HG03520 (cell line): ENCODE measurements around the gene EXOC6B.

Experiments used
- ATAC-seq: cut with Tn5 transposase; IDR thresholded peaks from one replicate; pipeline ENCODE4 v1.9.1; 2021; ENCODE audit warnings: mild to moderate bottlenecking, moderate library complexity; ENCODE audit not compliant: unreplicated experiment

The EXOC6B gene

DNA sequence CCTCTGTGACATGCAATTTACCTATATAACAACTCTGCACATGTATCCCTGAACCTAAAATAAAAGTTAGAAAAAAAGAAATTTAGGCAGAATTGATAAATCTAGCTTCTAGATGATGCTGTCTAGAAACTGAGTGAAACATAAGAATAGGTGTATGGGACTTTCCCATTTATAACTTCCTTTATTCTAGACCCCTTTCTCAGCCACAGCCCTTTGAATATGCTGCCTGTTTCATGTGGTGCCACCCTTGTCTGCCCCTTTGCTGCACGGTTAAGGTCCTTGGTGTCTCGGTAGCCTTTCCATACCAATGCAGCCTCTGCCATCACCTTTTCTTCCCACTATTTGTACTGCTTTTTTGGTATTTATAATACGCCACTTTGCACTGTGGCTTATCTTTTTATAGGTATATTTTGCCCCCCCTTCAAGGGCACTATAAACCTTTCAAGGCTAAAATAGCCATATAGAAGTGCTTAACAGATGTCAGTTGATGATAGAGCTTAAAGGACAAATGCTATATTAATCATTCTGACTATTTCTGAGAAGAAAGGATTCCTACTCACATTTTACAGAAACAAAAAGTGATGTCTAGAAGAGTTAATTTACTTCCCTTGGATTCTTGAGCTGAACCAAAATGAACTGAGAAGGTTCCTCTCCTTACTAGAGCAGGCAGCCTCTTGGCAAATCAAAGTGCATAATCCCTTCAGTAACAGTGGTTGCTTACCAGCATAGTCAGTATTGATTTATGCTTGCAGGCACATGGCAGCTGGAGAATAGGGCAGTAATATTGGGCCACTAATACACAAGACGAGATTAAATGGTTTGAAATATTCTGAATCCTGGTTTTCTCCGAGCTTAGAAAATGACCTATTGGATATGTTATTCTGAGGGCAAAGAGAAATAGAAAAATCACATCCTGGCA lies 590.1 kb downstream of the EXOC6B start:
- no peak for ATAC-seq

DNA sequence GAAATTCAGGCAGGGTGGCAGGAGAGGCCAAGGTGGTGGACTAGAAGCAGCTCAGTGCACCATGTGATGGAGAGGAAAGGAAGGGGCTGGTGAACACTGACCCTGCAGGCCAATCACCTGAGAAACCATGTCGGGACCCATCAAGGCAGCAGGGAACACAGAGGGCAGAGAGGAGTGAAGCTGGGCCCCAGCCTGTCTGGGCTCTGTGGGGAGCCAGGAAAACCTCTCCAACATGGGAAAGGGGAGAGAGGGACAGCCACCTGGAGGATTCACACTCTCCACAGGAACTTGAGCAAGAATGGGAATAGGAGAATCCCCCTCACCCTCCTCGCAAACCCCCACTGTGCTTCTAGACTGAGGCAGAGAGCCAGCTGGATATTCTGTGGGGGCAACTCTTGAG lies 592.6 kb downstream of the EXOC6B start:
- ATAC-seq: no peak

DNA sequence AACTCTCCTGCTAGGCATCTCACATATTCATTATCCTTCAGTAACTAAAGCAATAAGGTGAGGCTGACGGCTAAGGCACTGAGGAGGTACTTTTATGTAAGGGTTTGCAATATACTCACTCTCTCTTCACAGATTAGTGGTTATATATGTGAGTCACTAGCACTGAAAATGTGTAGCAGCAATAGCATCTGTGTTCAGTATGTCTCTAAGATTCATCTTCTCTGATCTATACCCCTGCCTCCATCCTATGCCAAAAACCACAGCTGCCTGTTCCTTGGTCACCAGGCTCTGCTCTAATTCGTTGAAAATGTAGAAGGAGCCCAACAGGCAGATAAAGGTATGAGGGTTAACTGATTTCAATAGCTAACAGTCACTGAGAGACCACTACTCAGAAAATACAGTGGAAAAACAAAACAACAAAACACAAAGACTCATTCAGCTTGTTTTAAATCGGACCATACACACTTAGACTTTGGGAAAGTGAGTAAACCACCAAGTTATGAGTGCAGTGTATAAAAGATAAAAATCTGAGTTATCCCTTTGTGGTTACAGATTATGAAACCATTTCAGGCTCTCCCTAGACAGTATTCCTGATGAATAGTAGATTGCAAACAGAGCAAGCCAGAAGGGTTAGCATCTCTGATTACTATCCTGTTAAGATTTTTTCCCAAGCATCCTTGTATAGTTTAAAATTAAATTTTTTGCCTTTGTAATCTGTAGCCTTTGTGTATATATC lies 602.8 kb downstream of the EXOC6B start:
- ATAC-seq: no peak

DNA sequence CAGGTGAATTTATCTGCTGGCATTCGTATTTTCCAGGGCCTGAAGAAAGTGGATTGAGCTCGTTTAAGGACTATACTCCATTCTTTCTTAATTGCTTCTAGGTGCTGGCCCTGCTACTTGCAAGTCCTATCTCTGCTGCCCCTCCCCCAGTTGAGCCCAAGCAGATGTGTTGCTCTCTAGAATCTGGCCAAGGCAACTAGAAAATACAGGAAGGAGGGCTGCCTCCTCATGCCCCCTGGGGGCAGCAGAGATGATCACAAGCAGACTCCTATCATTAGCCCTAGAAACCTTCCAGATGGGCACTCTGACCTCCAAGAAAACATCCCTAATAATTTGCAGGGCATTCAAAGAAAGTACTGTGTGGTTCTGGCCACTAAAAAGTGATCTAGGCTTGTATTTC lies 605.7 kb downstream of the EXOC6B start:
- ATAC-seq: no peak

DNA sequence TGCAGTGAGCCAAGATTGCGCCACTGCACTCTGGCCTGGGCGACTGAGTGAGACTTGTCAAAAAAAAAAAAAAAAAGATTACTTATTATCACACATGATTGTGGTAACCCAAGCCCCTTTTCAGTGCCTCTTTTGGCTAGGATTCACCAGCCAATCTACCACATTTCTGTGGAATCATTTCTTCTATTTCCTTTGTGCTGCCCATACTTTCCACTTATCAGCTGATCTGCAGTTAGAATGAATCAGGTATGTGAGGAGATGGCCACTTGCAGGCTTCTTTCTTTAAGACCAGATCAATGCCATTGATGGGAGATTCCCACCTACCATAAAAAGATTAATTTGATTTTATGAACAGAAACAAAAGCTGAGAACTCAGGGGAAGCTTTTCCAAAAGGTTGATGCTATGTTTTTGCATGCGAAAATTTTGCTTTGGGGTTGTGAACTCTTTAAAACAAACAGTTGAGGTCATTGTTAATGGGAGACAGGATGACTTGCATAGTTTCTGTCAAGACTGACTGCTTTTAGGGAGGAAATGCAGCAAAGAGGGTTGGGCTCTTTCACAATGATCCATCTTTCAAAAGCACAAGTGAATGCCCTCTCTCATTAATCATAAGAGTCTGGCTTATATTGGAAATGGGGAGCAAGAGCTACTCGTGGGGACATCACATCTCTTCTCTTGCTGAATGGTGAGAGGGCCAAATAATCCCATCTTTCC lies 611.2 kb downstream of the EXOC6B start:
- no peak for ATAC-seq

DNA sequence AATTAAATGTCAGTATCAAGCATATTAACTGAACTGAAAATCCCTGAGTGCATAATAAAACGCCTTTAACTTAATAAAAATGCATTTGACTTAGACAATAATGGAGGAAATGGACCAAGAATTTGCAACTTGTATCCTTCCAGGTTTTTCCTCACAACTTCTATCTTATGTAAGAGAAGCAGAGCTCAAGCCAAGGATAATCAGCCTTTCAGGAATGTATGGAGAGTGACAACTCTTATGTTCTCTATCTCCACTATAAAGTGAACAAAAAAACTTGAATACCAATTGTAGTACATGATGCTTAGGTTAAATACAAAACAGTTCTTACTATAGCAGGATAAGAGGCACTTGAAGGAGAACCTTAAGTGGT lies 613.4 kb downstream of the EXOC6B start:
- no peak for ATAC-seq

DNA sequence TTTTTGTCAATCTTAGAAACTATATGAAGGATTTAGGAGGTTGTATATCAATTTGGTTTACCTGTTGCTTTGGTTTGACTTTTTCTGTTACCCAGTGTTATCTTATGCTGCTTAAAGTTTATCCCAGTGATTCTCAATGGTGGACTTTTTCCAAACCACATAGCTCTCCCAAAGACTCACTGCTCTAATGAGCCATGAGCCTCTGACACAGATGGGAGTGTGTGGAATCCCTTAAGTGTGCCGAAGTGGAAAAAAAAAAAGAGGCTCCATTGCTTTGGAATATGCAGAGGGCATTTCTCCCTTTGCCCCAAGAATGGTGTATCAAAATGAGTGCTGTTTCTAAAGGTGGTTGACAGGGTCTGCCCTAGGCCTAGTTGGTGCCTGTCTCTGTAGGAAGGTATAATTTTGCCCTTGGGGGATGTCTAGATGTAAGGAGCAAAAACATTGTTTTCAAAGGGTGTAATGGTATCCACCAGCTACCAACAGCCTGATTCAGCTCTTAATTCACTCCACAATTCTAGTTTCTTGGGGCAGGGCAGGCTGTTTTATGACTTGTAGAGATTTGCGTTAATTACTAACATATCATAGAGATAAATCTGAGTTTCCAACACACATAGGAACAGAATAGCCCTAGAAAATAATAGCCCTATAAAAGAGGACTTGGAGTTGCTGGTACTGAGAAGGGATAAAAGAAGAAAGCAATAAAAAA lies 613.9 kb downstream of the EXOC6B start:
- ATAC-seq: no peak

DNA sequence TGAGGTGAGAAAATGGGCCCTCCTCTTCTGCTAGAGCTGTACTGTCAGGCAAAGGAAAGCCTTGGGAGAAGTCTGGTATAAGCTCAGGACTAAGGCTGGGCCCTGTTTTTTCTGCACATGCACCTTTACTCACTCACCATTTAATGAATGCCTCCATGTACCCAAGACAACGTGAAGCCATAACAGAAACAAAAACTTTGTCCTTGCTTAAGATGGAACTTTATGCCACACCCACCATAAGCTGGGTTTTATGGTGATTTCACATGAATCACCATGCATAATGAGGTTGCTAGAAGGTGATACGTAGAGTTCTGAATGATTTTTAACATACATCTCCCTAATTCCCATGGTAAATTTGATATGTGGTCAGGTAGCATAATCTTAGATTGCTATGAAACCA lies 614.5 kb downstream of the EXOC6B start:
- ATAC-seq: no peak

DNA sequence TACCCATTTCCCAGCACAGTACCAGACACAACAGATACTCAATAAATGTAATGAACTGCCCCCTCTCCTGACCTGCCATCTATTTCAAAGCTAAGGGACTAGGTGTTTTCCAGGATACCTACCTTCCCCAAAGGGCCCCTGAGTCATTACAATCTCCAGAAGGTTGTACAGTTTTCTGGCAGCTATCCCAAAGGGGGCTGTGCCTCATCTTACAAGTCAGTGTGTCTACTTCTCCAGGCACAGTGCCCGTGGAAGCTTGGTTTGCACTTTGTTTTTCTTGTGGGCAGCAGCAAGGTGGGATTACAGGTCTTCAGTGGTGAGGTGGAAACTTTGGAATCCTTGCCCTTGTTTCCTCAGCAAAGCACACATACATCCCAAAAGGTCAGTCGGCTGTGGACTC lies 615.4 kb downstream of the EXOC6B start:
- ATAC-seq: no peak

DNA sequence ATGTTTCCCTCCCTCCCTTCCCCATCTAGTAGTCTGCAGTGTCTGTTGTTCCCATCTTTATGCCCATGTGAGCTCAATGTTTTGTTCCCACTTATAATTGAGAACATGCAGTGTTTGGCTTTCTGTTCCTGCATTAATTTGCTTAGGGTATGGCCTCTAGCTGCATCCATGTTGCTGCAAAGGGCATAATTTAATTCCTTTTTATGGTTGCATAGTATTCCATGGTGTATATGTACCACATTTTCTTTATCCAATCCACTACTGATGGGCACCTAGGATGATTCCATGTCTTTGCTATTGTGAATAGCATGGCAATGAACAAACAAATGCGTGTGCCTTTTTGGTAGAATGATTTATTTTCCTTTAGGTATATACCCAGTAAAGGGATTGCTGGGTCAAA lies 617.6 kb downstream of the EXOC6B start:
- no peak for ATAC-seq

DNA sequence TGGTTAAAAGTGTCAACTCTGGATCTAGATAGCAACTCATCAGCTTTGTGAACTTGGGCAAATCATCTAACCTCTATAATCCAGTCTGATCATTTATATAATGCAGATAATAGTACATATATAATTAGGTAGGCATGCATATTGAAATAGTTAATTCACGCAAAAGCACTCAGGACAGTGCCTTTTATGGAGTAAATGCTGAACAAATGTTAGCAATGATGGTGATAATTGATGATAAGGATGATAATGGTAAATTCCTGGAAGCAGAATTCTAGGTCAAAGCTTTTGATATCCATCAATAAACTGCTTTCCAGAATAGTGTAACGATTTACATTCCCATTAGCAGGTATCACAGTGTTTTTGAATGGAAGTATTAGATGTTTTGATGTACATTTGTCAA lies 618.5 kb downstream of the EXOC6B start:
- ATAC-seq: no peak

DNA sequence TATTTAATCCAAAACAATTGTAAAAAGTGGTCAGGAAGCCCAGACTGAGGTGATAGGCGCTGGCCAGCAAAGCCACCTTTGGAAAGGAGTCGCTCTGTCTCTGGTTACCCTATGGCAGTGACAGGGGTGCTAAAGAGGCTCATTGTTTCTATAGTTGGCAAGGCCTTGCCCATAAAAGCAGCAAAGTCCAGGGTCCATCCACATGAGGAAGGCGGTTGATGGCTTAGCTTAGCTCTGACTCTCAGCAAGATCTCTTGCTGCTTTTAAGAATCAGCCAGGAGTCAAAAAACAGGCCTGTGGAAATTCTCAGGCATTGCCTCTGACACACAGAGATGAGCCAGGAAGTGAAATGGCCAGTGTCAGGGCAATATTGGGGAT lies 620.3 kb downstream of the EXOC6B start:
- ATAC-seq: no peak

DNA sequence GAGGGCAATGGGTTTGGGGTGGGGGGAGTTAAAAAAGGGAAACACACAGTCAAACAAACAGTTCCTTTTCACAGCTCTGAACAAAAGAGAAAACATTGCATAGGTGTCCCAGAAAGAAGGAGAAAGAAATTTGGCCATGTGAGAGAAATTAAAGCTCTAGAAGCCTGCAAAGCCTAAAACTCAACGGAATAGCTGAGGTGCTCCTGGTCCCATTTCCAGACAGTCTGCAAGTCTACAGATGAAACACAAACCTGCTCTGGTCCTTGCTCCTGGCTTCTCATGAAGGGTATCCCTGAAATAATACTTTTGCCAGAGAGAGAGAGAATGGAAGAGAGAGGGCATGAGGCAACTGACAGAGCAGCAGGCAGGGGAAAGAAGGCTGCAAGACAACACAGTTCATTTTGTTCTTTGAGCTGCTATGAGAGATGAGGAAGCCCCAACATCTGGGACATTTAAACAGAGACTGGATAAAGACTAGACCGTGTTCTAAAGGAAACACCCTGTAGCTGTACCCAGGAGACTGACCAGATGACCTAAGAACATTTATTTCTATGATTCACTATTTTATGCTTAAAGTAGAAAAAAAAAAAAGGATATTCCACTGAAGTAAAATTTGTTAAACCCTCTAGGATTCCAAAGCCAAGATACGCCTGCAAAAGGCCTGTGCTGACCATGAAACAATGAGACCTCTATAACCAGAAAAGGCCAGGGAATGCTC lies 620.9 kb downstream of the EXOC6B start:
- no peak for ATAC-seq

DNA sequence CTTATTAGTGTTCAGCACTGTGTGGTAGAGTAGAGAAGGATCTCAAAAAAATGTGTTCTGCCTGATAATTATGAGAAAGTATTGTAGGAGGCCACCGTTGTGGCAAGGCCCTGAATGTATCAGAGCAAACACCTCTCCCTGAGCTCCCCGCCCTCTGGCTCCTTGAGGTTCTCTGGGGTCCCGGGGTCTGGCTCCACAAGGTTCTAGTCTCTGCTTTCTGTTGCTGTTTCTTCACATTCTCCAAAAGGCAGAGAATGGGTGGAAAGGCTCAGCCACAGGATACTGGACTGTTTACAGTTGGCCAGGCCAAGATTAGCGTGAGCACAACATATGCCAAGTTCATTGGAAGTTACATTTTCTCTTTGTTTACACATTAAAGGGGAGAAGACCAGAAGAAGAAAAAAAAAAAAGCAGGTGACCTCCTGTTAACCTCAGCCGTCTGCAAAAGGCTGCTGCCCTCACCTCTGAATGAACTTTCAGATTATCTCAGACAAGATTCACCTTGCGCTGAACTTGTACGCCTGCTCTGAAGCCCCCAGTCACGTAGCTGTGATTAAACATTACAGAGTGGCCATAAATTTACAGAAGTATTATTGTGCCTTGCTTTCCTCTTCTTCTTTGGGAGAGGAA lies 621.6 kb downstream of the EXOC6B start:
- ATAC-seq: no peak

DNA sequence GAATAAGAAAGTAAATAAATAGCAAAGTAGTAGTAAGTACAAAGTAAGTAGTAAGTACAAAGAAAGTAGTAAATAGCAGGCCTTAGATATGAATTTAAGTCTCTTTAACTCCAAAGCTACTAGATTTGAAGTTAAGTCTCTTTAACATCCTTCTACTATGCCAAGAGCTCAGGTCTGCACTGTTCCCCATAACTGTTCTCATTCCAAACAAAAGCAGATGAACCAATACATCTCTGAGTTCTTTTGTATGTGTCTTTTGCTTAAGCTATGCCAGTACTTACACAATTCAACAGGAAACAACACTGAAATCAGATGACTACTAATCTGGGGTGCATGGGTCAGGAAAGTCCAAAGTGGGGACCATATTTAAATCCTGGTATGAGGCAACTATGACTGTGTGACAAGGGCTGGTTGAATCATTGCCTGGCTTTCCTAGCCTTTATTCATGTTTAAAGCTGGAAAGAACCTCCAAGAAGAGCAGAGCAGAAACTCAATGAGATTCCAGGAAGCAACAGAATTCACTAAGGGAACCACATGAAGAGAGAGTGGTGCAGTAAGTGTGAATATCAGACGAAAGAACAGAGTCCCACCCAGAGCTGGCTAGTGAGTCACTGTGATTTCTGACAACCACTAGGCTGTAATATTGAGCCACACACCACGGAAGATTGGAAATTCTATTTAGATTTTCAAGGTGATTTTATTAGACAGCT lies 627.1 kb downstream of the EXOC6B start:
- no peak for ATAC-seq

DNA sequence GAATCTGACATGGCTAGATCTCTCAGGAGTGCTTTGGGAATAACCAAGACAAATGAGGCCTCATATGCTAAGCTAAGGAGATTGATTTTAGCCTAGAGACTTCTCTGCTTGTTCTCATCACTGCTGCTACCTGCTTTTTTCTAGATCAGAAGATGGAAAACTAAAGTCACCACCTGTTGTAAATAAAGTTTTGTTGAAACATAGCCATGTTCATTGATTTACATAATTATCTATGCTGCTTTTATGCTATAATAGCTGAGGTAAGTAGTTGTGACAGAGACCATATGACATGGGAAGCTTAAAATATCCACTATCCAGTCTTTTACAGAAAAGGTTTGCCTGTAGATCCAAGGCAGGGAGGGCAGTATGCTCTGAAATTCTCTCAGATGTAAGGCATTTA lies 632.1 kb downstream of the EXOC6B start:
- ATAC-seq: no peak

DNA sequence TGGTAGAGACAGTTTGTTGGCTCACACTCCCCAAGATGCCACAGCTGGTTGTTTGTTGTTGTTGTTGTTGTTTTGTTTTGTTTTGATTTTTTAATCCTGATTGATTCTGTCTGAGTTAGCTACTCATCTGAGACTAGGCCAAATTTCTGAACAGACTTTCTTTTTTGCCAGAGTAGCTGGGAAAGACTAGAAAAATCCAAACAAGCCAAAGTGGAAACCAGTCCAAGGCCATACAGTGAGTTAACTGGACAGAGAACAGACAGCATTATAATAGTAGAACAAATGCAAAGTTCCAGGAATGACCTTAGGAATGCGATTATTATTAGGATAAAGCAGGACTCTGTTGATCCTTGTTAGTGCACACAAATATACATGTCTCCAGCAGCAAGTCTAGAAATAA lies 634.4 kb downstream of the EXOC6B start:
- no peak for ATAC-seq

DNA sequence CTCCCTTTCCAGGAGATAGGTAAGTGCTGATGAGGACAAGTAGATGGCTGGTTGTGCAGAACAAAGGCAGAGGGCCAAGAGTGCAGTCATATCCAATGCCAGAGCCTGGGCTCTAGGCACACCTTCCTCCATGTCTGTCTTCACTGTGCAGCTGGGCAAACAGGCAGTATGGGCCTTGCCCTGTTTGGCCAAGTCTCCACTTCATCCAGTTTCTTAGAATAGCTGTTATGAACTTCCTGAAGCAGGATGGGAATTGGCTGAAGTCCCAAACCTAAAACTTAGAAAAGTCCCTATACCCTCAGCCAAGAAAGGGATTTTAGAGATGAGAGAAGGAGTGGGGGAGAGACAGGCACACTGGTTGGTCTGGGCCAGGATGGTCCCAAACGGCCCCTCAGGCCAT lies 640.6 kb downstream of the EXOC6B start:
- ATAC-seq: no peak

DNA sequence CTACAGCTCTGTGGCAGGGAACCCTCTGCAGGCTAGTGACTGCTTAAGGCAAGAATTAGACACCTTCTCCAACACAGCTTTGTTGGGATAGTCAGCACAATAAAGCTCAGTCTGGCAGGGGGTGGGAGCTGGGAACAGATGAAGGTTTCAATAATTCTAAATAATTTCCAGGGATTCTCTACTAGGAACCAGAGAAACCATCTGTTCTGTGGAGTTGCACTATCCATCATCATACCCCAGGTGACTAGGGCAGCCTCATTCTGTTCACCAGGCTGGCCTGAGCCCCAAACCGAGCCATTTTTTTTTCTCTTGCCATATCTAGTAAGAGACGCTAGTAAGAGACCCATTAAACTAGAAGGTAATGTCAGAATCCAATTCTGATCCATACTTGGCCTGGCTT lies 642.4 kb downstream of the EXOC6B start:
- no peak for ATAC-seq
